Smooth muscle cell (in vitro differentiated cells): ENCODE data around the gene BRD9. TPM values are rescaled to one million over a fixed set of nuclear protein-coding genes. Genes with fewer than 3 reads are reported as not detected.

Source experiments
- DNase-seq: peaks from one replicate; lab custom pipeline; 2025; ENCODE audit not compliant: unreplicated experiment; lab: John Stamatoyannopoulos, UW
- H2AFZ ChIP-seq: fragments of 200-600 bp; sonication (generic); 2 replicates; pipeline ENCODE4 v1.6.0; 2016; ENCODE audit warnings: antibody characterized with exemption, low read depth, mild to moderate bottlenecking
- H3F3A ChIP-seq: fragments of 200-600 bp; sonication (generic); 2 replicates; pipeline ENCODE4 v1.6.0; 2017; ENCODE audit warnings: antibody characterized with exemption, low read depth
- H3K27ac ChIP-seq: fragments of 200-600 bp; sonication (generic); 2 replicates; pipeline ENCODE4 v1.5.1; 2016; ENCODE audit warnings: low read depth, mild to moderate bottlenecking
- H3K27me3 ChIP-seq: fragments of 200-600 bp; sonication (generic); 2 replicates; pipeline ENCODE4 v1.6.1; 2016; ENCODE audit warnings: low read depth, mild to moderate bottlenecking
- H3K36me3 ChIP-seq: fragments of 200-600 bp; sonication (generic); 2 replicates; pipeline ENCODE4 v1.5.1; 2016; ENCODE audit warnings: low read depth
- H3K4me1 ChIP-seq: fragments of 200-600 bp; sonication (generic); 2 replicates; pipeline ENCODE4 v1.5.1; 2016; ENCODE audit warnings: low read depth
- H3K4me2 ChIP-seq: fragments of 200-600 bp; sonication (generic); 2 replicates; pipeline ENCODE4 v1.6.0; 2016; ENCODE audit warnings: mild to moderate bottlenecking
- H3K4me3 ChIP-seq: fragments of 200-600 bp; sonication (generic); 2 replicates; pipeline ENCODE4 v1.5.1; 2016; ENCODE audit warnings: mild to moderate bottlenecking
- H3K79me2 ChIP-seq: fragments of 200-600 bp; sonication (generic); 2 replicates; pipeline ENCODE4 v1.6.0; 2016; ENCODE audit warnings: low read depth, mild to moderate bottlenecking
- H3K9ac ChIP-seq: fragments of 200-600 bp; sonication (generic); 2 replicates; pipeline ENCODE4 v1.6.0; 2016; ENCODE audit warnings: low read depth
- H3K9me3 ChIP-seq: fragments of 200-600 bp; sonication (generic); replicated peaks from 2 replicates; pipeline ENCODE4 v1.5.1; 2016; ENCODE audit warnings: low read depth
- H4K20me1 ChIP-seq: fragments of 200-600 bp; sonication (generic); 2 replicates; pipeline ENCODE4 v1.6.0; 2016; ENCODE audit warnings: low read depth
- WGBS: methylation state at CpG from one replicate; pipeline ENCODE4 v1.1.7; 2016; ENCODE audit warnings: low lambda C conversion rate; 5-methylcytosine and 5-hydroxymethylcytosine counted together
- polyA plus RNA-seq: library from polyadenylated mRNA; unstranded; fragments of >200 nt; fragmentation: Nextera tagmentation; extraction: Ambion mirVana; gene quantifications from 2 replicates; pipeline ENCODE4 v1.2.1, GENCODE V29; 2016
- total RNA-seq: library from RNA; depleted of rRNA; stranded (reverse); fragments of >200 nt; gene quantifications from 2 replicates; pipeline ENCODE4 v1.2.3, GENCODE V29; 2014
- TF ChIP-seq, protein P1 (sequence below): fragments of 200-600 bp; sonication (generic); IDR thresholded peaks from 2 replicates; pipeline ENCODE4 v1.5.1; 2017; ENCODE audit warnings: borderline replicate concordance, mild to moderate bottlenecking, antibody characterized with exemption; ENCODE audit not compliant: insufficient read depth, poor library complexity, severe bottlenecking

The BRD9 gene
- total and polyA plus RNA-seq, 2 experiments from 2014 or later, result 17.1 to 17.8 TPM

DNA sequence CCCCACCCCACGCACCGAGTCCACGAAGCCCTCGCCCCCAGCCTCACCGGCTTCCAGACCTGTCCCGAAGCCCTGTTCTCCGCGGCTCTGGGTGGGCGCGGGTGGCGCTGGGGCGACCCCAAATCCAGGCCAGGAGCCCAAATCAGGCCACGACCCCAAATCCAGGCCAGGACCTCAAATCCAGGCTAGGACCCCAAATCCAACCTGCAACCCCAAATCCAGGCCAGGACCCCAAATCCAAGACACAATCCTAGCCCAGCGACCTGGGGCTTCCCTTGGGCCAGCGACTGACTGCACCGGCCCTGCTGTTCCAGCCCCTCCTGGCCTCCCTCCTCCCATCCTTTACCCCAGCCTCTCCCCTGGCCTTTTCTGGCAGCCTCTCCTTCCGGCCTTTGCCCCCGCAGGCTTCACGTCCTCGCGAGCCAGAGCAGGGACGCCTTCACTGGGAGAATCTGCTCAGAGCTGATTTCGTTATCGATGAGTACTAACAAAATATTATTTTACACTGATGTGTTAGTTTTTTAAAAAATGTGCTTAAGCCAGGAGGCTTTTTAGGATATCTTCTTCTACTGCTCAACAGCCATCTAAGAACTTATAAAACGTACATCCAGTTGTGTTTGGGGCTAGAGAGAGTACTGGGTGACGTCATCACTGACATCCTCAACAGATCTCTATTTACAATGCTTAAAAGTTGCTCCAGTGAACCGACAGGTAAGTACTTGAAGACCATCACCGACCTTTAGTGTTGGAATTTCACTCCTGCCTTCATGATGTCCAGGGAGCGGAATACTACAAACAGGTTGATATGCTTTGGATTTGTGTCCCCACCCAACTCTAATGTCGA is 34.8 kb upstream of the BRD9 start:
- TF ChIP-seq, protein P1, sequence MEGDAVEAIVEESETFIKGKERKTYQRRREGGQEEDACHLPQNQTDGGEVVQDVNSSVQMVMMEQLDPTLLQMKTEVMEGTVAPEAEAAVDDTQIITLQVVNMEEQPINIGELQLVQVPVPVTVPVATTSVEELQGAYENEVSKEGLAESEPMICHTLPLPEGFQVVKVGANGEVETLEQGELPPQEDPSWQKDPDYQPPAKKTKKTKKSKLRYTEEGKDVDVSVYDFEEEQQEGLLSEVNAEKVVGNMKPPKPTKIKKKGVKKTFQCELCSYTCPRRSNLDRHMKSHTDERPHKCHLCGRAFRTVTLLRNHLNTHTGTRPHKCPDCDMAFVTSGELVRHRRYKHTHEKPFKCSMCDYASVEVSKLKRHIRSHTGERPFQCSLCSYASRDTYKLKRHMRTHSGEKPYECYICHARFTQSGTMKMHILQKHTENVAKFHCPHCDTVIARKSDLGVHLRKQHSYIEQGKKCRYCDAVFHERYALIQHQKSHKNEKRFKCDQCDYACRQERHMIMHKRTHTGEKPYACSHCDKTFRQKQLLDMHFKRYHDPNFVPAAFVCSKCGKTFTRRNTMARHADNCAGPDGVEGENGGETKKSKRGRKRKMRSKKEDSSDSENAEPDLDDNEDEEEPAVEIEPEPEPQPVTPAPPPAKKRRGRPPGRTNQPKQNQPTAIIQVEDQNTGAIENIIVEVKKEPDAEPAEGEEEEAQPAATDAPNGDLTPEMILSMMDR, result no peak
- no peaks in the 10 kb centered on the region for H3F3A ChIP-seq
- WGBS, result 77% methylated on average over 26 of the region's 30 CpGs
- H3K27me3 ChIP-seq, result peaks cover 23% of the 10 kb centered on the region
- H3K9ac ChIP-seq, result no peak overlapping the region
- peak overlapping the region; percentile 44 for H3K4me3 ChIP-seq
- H3K27ac ChIP-seq, result no peak overlapping the region
- H4K20me1 ChIP-seq, result no peaks in the 10 kb centered on the region
- no peak overlapping the region for H2AFZ ChIP-seq
- peak overlapping the region; percentile 89 for H3K4me2 ChIP-seq
- DNase-seq, result no peak
- no peaks in the 10 kb centered on the region for H3K36me3 ChIP-seq
- no peaks in the 10 kb centered on the region for H3K79me2 ChIP-seq
- H3K4me1 ChIP-seq, result peaks cover 5% of the 10 kb centered on the region
- no peaks in the 10 kb centered on the region for H3K9me3 ChIP-seq

DNA sequence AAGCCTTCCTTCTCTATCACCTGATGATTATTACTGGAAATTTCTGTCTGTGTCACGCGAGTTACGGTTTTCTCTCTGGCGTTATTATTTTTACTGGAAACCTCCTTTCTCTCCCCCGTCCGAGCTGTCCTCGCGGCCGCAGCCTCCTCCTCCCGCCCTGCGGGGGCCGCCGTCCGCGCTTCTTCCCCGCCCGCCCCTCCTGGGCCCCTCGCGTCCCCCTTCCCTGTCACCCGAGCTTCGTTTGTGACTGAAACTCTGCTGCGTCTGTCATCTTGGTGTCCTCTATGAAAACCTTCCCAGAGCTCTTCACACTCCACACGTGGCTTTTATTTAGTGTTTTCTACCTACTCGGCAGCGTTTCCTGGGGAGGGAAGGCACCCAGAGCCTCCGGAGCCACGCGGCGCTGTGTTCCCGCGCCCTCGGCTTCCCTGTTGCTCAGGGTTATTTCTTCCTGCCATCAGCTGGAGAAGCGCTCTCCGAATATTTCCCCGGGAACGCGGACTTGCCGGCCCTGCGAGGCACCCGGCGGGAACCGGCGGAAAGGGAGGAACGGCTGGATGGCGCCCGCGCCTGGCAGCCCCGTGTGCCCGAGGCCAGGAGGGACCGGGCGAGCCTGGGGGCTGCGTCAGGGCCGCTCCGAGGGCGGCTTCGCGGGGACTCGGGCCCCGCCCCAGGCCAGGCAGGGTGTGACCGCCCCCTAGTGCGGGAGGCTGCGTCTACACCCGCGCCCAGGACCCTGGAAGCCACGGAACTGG is 34.0 kb upstream of the BRD9 start:
- H2AFZ ChIP-seq, result peak overlapping the region; percentile 97

DNA sequence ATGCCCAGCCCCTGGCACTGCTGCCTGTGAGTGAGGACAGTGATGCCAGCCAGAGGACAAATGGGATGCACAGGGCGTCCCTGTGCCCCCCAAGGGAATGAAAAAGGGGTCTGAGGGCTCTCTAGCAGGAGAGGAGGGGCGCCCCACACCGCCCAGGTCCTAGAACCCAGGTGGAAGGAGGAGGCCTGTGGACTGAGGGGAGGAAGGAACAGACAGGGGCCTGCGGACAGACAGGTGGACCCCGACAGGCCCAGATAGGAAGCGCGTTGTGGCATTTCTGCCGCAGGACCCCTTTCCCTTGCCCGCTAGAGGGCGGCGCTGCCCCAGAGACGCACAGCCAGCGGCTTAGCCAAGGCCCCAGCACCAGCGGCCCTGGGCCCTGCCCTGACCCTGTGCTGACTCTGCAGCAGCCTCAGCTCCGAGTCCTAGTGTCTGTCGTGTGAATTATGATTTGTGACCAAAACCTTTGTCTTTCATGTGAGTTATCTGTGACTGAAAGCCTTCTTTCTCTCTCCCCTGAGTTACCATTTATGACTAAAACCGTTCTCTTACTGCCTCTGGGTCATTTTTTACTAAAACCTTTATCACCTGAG is 30.8 kb upstream of the BRD9 start:
- 20% methylated on average over 15 of the region's 17 CpGs for WGBS
- Histone ChIP-seq H3K27me3 (peaks cover 23% of the 10 kb centered on the region), H3K36me3 (no peaks in the 10 kb centered on the region), H4K20me1 (no peaks in the 10 kb centered on the region), H2AFZ (no peak overlapping the region), H3K9ac (no peak overlapping the region), H3K9me3 (no peaks in the 10 kb centered on the region), H3K27ac (no peak overlapping the region), H3F3A (no peaks in the 10 kb centered on the region), H3K4me2 (no peak overlapping the region), H3K79me2 (no peaks in the 10 kb centered on the region), H3K4me3 (no peak overlapping the region), H3K4me1 (peaks cover 5% of the 10 kb centered on the region)
- TF ChIP-seq, protein P1, result peak; percentile 82
- DNase-seq, result peak; percentile 34

More for the DNA sequence above, 34.0 kb upstream of the BRD9 start:
- no peaks in the 10 kb centered on the region for H3K79me2 ChIP-seq
- peak overlapping the region; percentile 89 for H3K4me2 ChIP-seq
- 8% methylated on average over 43 of the region's 65 CpGs for WGBS
- H3K9me3 ChIP-seq, result no peaks in the 10 kb centered on the region
- no peak overlapping the region for H3K27ac ChIP-seq
- TF ChIP-seq, protein P1, result peak; percentile 41
- H3F3A ChIP-seq, result no peaks in the 10 kb centered on the region
- DNase-seq, result peak; percentile 35
- no peaks in the 10 kb centered on the region for H3K36me3 ChIP-seq
- peak overlapping the region; percentile 44 for H3K4me3 ChIP-seq
- peaks cover 5% of the 10 kb centered on the region for H3K4me1 ChIP-seq
- no peaks in the 10 kb centered on the region for H4K20me1 ChIP-seq
- H3K9ac ChIP-seq, result no peak overlapping the region
- H3K27me3 ChIP-seq, result peaks cover 23% of the 10 kb centered on the region
